HG02943 (cell line): Measurements from ENCODE around the gene ZNF502.

ENCODE experiments used
- ATAC-seq: cut with Tn5 transposase; IDR thresholded peaks from one replicate; pipeline ENCODE4 v1.9.1; 2021; ENCODE audit warnings: mild to moderate bottlenecking, low read depth, moderate library complexity; ENCODE audit not compliant: unreplicated experiment

Gene ZNF502

GRCh38 chr3:44762690-44763089, 50.2 kb downstream of the ZNF502 start:
- no peak for ATAC-seq

DNA sequence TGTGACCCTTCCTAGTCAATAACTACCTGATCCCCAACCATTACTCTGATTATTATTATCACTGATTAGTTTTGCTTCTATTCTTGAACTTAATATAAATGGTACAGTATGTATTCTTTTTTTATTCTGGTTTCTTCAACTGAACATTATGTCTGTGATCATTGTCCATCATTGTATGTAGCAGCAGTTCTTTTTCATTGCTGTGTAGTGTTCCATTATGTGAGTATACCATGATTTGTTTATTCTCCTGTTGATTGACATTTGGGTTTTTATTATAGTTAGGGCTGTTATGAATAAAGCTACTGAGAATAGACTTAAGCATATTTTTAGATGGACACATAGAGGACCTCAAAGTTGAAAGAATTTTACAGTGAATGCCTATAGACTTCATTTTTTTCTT, 51.8 kb downstream of the ZNF502 start:
- ATAC-seq: no peak

GRCh38 chr3:44771424-44772098, 59.1 kb downstream of the ZNF502 start:
- no peak for ATAC-seq

- ATAC-seq: no peak
These were observed 59.6 kb downstream of the ZNF502 start for GRCh38 chr3:44772099-44772442.
